ENCODE results near the gene CNTNAP2. TPM values are rescaled to one million over a fixed set of nuclear protein-coding genes. Genes with fewer than 3 reads are reported as not detected.

Gene CNTNAP2
- total and polyA plus RNA-seq, 2 experiments from 2014 or later, result not detected

GRCh38 chr7:147170341-147171012 is 1053.9 kb downstream of the CNTNAP2 start:
- Histone ChIP-seq H4K20me1 (ENCODE audit: insufficient read depth) (no peaks in the 10 kb centered on the region), H3K27ac (no peak overlapping the region), H3K9me2 (ENCODE audit: insufficient read depth) (no peaks in the 10 kb centered on the region), H3K9me3 (ENCODE audit: low read depth) (no peaks in the 10 kb centered on the region), H3K79me2 (ENCODE audit: insufficient read depth) (no peaks in the 10 kb centered on the region), H3K4me1 (ENCODE audit: insufficient read depth) (no peaks in the 10 kb centered on the region), H3K36me3 (ENCODE audit: low read depth) (no peaks in the 10 kb centered on the region), H3K27me3 (replicated peaks; ENCODE audit: insufficient read depth) (no peaks in the 10 kb centered on the region), H3K9ac (no peak overlapping the region), H3K4me2 (ENCODE audit: unreplicated experiment) (no peak overlapping the region), H2AFZ (no peak overlapping the region), H3K4me3 (no peak overlapping the region), H3F3A (ENCODE audit: insufficient read depth) (no peaks in the 10 kb centered on the region)
- WGBS, 2 experiments (ENCODE audit: low coverage in 1 of 2, low lambda C conversion rate in 2 of 2, missing lambda C conversion rate in 2 of 2), result 16% methylated on average over 14 of the region's 14 CpGs
- TF ChIP-seq EZH2 (IDR thresholded peaks at IDR 0.05; ENCODE audit: insufficient read depth, poor library complexity, severe bottlenecking) (no peak), EZH2phosphoT487 (IDR thresholded peaks at IDR 0.05; ENCODE audit: insufficient read depth, low read depth) (no peak)
- in situ Hi-C loops (cut with MboI), result no loop called here
- DNase-seq, result no peak

GRCh38 chr7:147171013-147171391 is 1054.4 kb downstream of the CNTNAP2 start:
- WGBS, 2 experiments (ENCODE audit: low coverage in 1 of 2, low lambda C conversion rate in 2 of 2, missing lambda C conversion rate in 2 of 2), result 4 to 5% methylated on average over 6 of the region's 6 CpGs
- H3F3A ChIP-seq (ENCODE audit: insufficient read depth), result no peaks in the 10 kb centered on the region
- no peaks in the 10 kb centered on the region; the same call in 1 of the 2 replicates for H3K9me2 ChIP-seq (ENCODE audit: insufficient read depth)
- no peak overlapping the region for H3K4me3 ChIP-seq
- no peak overlapping the region for H3K27ac ChIP-seq
- no peaks in the 10 kb centered on the region for H3K9me3 ChIP-seq (ENCODE audit: low read depth)
- in situ Hi-C loops (cut with MboI), result no loop called here
- no peak overlapping the region for H3K9ac ChIP-seq
- H3K4me1 ChIP-seq (ENCODE audit: insufficient read depth), result no peaks in the 10 kb centered on the region
- no peaks in the 10 kb centered on the region for H3K36me3 ChIP-seq (ENCODE audit: low read depth)
- H3K27me3 ChIP-seq (replicated peaks; ENCODE audit: insufficient read depth), result no peaks in the 10 kb centered on the region
- TF ChIP-seq EZH2phosphoT487 (IDR thresholded peaks at IDR 0.05; ENCODE audit: insufficient read depth, low read depth), result no peak
- TF ChIP-seq EZH2 (IDR thresholded peaks at IDR 0.05; ENCODE audit: insufficient read depth, poor library complexity, severe bottlenecking), result no peak
- no peak for DNase-seq
- no peak overlapping the region for H2AFZ ChIP-seq
- no peak overlapping the region for H3K4me2 ChIP-seq (ENCODE audit: unreplicated experiment)
- H3K79me2 ChIP-seq (ENCODE audit: insufficient read depth), result no peaks in the 10 kb centered on the region
- no peaks in the 10 kb centered on the region for H4K20me1 ChIP-seq (ENCODE audit: insufficient read depth)

GRCh38 chr7:147173883-147174282 is 1057.3 kb downstream of the CNTNAP2 start:
- Histone ChIP-seq H3K9me2 (ENCODE audit: insufficient read depth) (no peaks in the 10 kb centered on the region; the same call in 1 of the 2 replicates), H3K36me3 (ENCODE audit: low read depth) (no peaks in the 10 kb centered on the region), H3K9me3 (ENCODE audit: low read depth) (no peaks in the 10 kb centered on the region), H3K4me2 (ENCODE audit: unreplicated experiment) (no peak overlapping the region), H3F3A (ENCODE audit: insufficient read depth) (no peaks in the 10 kb centered on the region), H3K27me3 (replicated peaks; ENCODE audit: insufficient read depth) (no peaks in the 10 kb centered on the region), H3K9ac (no peak overlapping the region), H3K4me1 (ENCODE audit: insufficient read depth) (no peaks in the 10 kb centered on the region), H3K4me3 (no peak overlapping the region), H3K27ac (no peak overlapping the region), H3K79me2 (ENCODE audit: insufficient read depth) (no peaks in the 10 kb centered on the region), H2AFZ (no peak overlapping the region), H4K20me1 (ENCODE audit: insufficient read depth) (no peaks in the 10 kb centered on the region)
- in situ Hi-C loops (cut with MboI), result no loop called here
- no peak for TF ChIP-seq EZH2 (IDR thresholded peaks at IDR 0.05; ENCODE audit: insufficient read depth, poor library complexity, severe bottlenecking)
- TF ChIP-seq EZH2phosphoT487 (IDR thresholded peaks at IDR 0.05; ENCODE audit: insufficient read depth, low read depth), result no peak
- DNase-seq, result no peak

GRCh38 chr7:147182874-147183273 is 1066.3 kb downstream of the CNTNAP2 start:
- in situ Hi-C loops (cut with MboI), result no loop called here
- no peak overlapping the region for H3K9ac ChIP-seq
- no peaks in the 10 kb centered on the region for H3K79me2 ChIP-seq (ENCODE audit: insufficient read depth)
- no peak overlapping the region for H3K4me3 ChIP-seq
- H3K27me3 ChIP-seq (replicated peaks; ENCODE audit: insufficient read depth), result no peaks in the 10 kb centered on the region
- no peaks in the 10 kb centered on the region for H3K4me1 ChIP-seq (ENCODE audit: insufficient read depth)
- H3K27ac ChIP-seq, result no peak overlapping the region
- TF ChIP-seq EZH2 (IDR thresholded peaks at IDR 0.05; ENCODE audit: insufficient read depth, poor library complexity, severe bottlenecking), result no peak
- no peak for TF ChIP-seq EZH2phosphoT487 (IDR thresholded peaks at IDR 0.05; ENCODE audit: insufficient read depth, low read depth)
- H2AFZ ChIP-seq, result no peak overlapping the region
- no peaks in the 10 kb centered on the region for H3F3A ChIP-seq (ENCODE audit: insufficient read depth)
- no peaks in the 10 kb centered on the region for H3K9me3 ChIP-seq (ENCODE audit: low read depth)
- H3K36me3 ChIP-seq (ENCODE audit: low read depth), result no peaks in the 10 kb centered on the region
- H3K4me2 ChIP-seq (ENCODE audit: unreplicated experiment), result no peak overlapping the region
- peak; percentile 6 for DNase-seq
- no peaks in the 10 kb centered on the region for H4K20me1 ChIP-seq (ENCODE audit: insufficient read depth)
- H3K9me2 ChIP-seq (ENCODE audit: insufficient read depth), result no peaks in the 10 kb centered on the region

- H3K4me2 ChIP-seq (ENCODE audit: unreplicated experiment), result no peak overlapping the region
- H3K9me3 ChIP-seq (ENCODE audit: low read depth), result no peaks in the 10 kb centered on the region
- no peak overlapping the region for H3K27ac ChIP-seq
- no peaks in the 10 kb centered on the region for H3K27me3 ChIP-seq (replicated peaks; ENCODE audit: insufficient read depth)
- H3K9ac ChIP-seq, result no peak overlapping the region
- in situ Hi-C loops (cut with MboI), result no loop called here
- no peak for TF ChIP-seq EZH2 (IDR thresholded peaks at IDR 0.05; ENCODE audit: insufficient read depth, poor library complexity, severe bottlenecking)
- TF ChIP-seq EZH2phosphoT487 (IDR thresholded peaks at IDR 0.05; ENCODE audit: insufficient read depth, low read depth), result no peak
- no peaks in the 10 kb centered on the region for H4K20me1 ChIP-seq (ENCODE audit: insufficient read depth)
- no peak overlapping the region for H3K4me3 ChIP-seq
- H2AFZ ChIP-seq, result no peak overlapping the region
- H3F3A ChIP-seq (ENCODE audit: insufficient read depth), result no peaks in the 10 kb centered on the region
- no peaks in the 10 kb centered on the region for H3K9me2 ChIP-seq (ENCODE audit: insufficient read depth)
- H3K79me2 ChIP-seq (ENCODE audit: insufficient read depth), result no peaks in the 10 kb centered on the region
- H3K4me1 ChIP-seq (ENCODE audit: insufficient read depth), result no peaks in the 10 kb centered on the region
- 2 to 6% methylated on average over 2 of the region's 2 CpGs for WGBS, 2 experiments (ENCODE audit: low coverage in 1 of 2, low lambda C conversion rate in 2 of 2, missing lambda C conversion rate in 2 of 2)
- no peak for DNase-seq
- H3K36me3 ChIP-seq (ENCODE audit: low read depth), result no peaks in the 10 kb centered on the region
These were observed 1066.7 kb downstream of the CNTNAP2 start for GRCh38 chr7:147183276-147183675.

Data from GM23248 (cell line).